ENCODE data around the gene PTGES3L. TPM values are rescaled to one million over a fixed set of nuclear protein-coding genes. Genes with fewer than 3 reads are reported as not detected.

Gene PTGES3L
- total and polyA plus RNA-seq, 2 of the 13 experiments (the other 11 are each of a cell fraction or from before 2014, with no cell fraction given), result 1.2 to 2.9 TPM

DNA sequence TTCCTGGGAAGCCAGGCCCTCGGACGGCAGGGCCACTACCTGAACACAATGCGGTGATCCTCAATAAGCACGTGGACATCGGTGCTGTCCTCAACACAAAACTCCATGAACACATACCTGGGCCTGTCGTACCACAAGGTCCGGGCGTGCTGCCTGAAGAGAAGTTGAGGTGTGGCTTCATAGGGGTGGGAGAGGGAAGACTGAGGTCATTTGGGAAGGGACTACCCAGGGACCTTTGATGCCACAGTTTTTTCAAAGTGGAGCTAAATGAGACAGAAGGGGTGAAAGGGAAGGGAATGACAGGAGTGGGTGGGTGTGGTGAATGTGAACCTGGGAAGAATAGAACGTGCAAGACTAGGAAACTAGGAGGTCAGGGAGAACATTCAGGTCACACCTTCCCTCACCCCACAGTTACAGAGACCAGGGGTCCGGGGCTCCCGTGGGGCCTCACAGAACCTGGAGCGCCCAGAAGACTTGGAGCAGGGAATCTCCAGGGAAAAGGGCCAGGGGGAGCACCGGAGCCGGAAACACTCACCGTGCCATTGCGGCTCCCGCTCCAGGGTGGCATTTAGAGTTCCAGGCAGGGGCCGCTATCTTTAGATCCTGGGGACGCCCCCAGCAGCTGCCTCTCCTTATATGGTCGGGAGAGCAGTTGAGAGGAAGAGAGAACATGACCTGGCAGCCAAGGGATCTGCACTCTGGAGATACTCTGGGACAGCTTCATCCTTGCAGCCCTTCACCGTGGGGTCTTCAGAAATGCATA lies at the start of gene PTGES3L (continued):
- TF ChIP-seq HNRNPK (IDR thresholded peaks at IDR 0.05; ENCODE audit: low read depth, low read length, poor library complexity, severe bottlenecking), result no peak
- no peak for TF ChIP-seq SYNCRIP (IDR thresholded peaks at IDR 0.05; ENCODE audit: insufficient read depth, low read depth, low read length)
- TF ChIP-seq ZNF501 (CRISPR knock-in tag; IDR thresholded peaks at IDR 0.05), result peak; percentile 60; the same call in 1 of the 2 replicates
- no peak for TF ChIP-seq GLI4 (CRISPR knock-in tag; IDR thresholded peaks at IDR 0.05; ENCODE audit: borderline replicate concordance)
- no peak for TF ChIP-seq FOXM1 (CRISPR knock-in tag; IDR thresholded peaks at IDR 0.05)
- peak; percentile 62 for TF ChIP-seq NRL (CRISPR knock-in tag; IDR thresholded peaks at IDR 0.05; ENCODE audit: borderline replicate concordance)
- 0 out of 2 replicates have a peak, but pooled peaks have one; percentile 23 for TF ChIP-seq ZNF235 (CRISPR knock-in tag; IDR thresholded peaks at IDR 0.05; ENCODE audit: borderline replicate concordance)
- no peak for TF ChIP-seq ZNF563 (CRISPR knock-in tag; IDR thresholded peaks at IDR 0.05)
- TF ChIP-seq, protein P1, sequence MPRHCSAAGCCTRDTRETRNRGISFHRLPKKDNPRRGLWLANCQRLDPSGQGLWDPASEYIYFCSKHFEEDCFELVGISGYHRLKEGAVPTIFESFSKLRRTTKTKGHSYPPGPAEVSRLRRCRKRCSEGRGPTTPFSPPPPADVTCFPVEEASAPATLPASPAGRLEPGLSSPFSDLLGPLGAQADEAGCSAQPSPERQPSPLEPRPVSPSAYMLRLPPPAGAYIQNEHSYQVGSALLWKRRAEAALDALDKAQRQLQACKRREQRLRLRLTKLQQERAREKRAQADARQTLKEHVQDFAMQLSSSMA (CRISPR knock-in tag; IDR thresholded peaks at IDR 0.05), result no peak; the same call in 1 of the 2 replicates
- TF ChIP-seq HMG20A (CRISPR knock-in tag; IDR thresholded peaks at IDR 0.05; ENCODE audit: borderline replicate concordance), result no peak; the same call in 1 of the 2 replicates
- TF ChIP-seq ZC3H4 (CRISPR knock-in tag; IDR thresholded peaks at IDR 0.05; ENCODE audit: borderline replicate concordance), result no peak
- TF ChIP-seq MATR3 (CRISPR knock-in tag; IDR thresholded peaks at IDR 0.05), result no peak
- TF ChIP-seq GABPB1 (CRISPR knock-in tag; IDR thresholded peaks at IDR 0.05), result no peak
- TF ChIP-seq ZBTB20 (CRISPR knock-in tag; IDR thresholded peaks at IDR 0.05; ENCODE audit: borderline replicate concordance, low read depth), result no peak
- TF ChIP-seq RFXAP (CRISPR knock-in tag; IDR thresholded peaks at IDR 0.05; ENCODE audit: borderline replicate concordance), result 0 out of 2 replicates have a peak, but pooled peaks have one; percentile 4
- TF ChIP-seq ZNF552 (CRISPR knock-in tag; IDR thresholded peaks at IDR 0.05; ENCODE audit: borderline replicate concordance), result no peak
- peak; percentile 72; the same call in 1 of the 2 replicates for TF ChIP-seq ZNF766 (CRISPR knock-in tag; IDR thresholded peaks at IDR 0.05; ENCODE audit: borderline replicate concordance)
- TF ChIP-seq SOX6 (IDR thresholded peaks at IDR 0.05), result no peak
- TF ChIP-seq SOX6 (CRISPR knock-in tag; IDR thresholded peaks at IDR 0.05), result peak; percentile 41; the same call in 1 of the 2 replicates
- peak; percentile 46 for TF ChIP-seq ZNF335 (CRISPR knock-in tag; IDR thresholded peaks at IDR 0.05)
- TF ChIP-seq, protein P2, sequence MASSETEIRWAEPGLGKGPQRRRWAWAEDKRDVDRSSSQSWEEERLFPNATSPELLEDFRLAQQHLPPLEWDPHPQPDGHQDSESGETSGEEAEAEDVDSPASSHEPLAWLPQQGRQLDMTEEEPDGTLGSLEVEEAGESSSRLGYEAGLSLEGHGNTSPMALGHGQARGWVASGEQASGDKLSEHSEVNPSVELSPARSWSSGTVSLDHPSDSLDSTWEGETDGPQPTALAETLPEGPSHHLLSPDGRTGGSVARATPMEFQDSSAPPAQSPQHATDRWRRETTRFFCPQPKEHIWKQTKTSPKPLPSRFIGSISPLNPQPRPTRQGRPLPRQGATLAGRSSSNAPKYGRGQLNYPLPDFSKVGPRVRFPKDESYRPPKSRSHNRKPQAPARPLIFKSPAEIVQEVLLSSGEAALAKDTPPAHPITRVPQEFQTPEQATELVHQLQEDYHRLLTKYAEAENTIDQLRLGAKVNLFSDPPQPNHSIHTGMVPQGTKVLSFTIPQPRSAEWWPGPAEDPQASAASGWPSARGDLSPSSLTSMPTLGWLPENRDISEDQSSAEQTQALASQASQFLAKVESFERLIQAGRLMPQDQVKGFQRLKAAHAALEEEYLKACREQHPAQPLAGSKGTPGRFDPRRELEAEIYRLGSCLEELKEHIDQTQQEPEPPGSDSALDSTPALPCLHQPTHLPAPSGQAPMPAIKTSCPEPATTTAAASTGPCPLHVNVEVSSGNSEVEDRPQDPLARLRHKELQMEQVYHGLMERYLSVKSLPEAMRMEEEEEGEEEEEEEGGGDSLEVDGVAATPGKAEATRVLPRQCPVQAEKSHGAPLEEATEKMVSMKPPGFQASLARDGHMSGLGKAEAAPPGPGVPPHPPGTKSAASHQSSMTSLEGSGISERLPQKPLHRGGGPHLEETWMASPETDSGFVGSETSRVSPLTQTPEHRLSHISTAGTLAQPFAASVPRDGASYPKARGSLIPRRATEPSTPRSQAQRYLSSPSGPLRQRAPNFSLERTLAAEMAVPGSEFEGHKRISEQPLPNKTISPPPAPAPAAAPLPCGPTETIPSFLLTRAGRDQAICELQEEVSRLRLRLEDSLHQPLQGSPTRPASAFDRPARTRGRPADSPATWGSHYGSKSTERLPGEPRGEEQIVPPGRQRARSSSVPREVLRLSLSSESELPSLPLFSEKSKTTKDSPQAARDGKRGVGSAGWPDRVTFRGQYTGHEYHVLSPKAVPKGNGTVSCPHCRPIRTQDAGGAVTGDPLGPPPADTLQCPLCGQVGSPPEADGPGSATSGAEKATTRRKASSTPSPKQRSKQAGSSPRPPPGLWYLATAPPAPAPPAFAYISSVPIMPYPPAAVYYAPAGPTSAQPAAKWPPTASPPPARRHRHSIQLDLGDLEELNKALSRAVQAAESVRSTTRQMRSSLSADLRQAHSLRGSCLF (CRISPR knock-in tag; IDR thresholded peaks at IDR 0.05; ENCODE audit: borderline replicate concordance), result no peak
- TF ChIP-seq ZNF256 (CRISPR knock-in tag; conservative IDR thresholded peaks at IDR 0.05), result 0 out of 2 replicates have a peak, but pooled peaks have one; percentile 43
- TF ChIP-seq ZNF567 (CRISPR knock-in tag; IDR thresholded peaks at IDR 0.05; ENCODE audit: borderline replicate concordance), result no peak

All from HepG2 (cell line).